Adrenal gland (tissue), 5 donors: ENCODE measurements around the gene CDKN1A.

Experiments used
- CTCF ChIP-seq, 6 experiments: fragments of 450-650 bp in 4 of 6; fragments of 200-600 bp in 2 of 6; sonication (generic) in 1 of 6; IDR thresholded peaks; 1 replicate in 5 of 6; 2 replicates in 1 of 6; pipeline versions ENCODE4 v1.5.1 to v1.8.0; 2016 to 2021; ENCODE audit warnings: antibody characterized with exemption in 6 of 6, mild to moderate bottlenecking in 2 of 6, moderate library complexity in 1 of 6
- POLR2A ChIP-seq, 2 donors: fragments of 450-650 bp; IDR thresholded peaks; one replicate each; pipeline ENCODE4 v1.6.1; 2017; ENCODE audit warnings: antibody characterized with exemption in 2 of 2, mild to moderate bottlenecking in 2 of 2, moderate library complexity in 1 of 2
- donor health status: DM: no; HTN: no; CAD: no.

DNA sequence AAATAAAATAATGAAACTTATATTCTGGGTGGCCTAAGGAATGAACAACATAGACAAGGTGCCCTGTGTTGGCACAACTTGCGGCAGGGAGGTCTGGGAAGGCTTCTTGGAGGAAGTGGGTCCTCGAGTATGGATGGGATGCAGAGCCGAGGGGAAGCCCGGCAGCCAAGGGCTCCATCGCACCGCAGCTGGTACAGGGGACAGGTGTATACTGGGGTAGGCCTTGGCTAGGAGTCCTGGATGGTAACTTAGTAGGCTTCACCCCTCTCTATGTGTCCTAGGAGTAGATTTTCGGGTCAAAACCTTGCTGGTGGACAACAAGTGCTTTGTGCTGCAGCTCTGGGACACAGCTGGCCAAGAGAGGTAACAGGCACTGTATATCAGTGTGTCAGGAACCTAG, 47.1 kb downstream of the CDKN1A start:
- TF ChIP-seq POLR2A (IDR thresholded peaks at IDR 0.05) (no peak), CTCF (IDR thresholded peaks at IDR 0.05) (no peak)
